ENCODE measurements around the gene C2orf81. TPM values are rescaled to one million over a fixed set of nuclear protein-coding genes. Genes with fewer than 3 reads are reported as not detected.
A peak's percentile ranks its signal among the peaks of the same experiment; 100 is the strongest.

The C2orf81 gene
- total RNA-seq, 1 donor from 2014 or later, result 1.6 TPM

DNA sequence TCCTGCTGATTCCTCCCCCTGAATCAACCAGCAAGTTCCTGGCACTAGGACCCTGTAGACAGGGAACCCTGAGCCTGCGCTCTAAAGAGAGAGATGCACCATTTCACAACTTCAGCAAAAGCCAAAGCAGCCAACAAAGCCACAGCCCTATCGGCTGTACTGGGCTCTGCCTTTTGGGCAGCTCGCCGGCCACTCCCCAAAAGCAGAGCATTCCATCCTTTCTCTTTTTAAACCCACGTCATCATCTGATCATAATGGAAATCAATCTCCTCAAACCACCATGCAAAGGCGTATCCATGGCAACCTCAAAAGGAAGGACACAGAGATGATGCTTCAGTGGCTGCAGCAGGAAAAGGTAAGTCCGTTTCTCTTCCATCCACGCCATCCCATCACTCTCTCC, 36.0 kb downstream of the C2orf81 start:
- DNase-seq (ENCODE audit: low spot score), result no peak
- H3K27ac Mint-ChIP-seq, result no peak overlapping the region
- H3K4me1 Mint-ChIP-seq (ENCODE audit: low read depth), result peaks cover 5% of the 10 kb centered on the region
- intact Hi-C loops (cut with micrococcal nuclease), result no loop called here
- H3K4me3 Mint-ChIP-seq (ENCODE audit: low read depth), result no peak overlapping the region
- no peaks in the 10 kb centered on the region for H3K27me3 Mint-ChIP-seq (ENCODE audit: low read depth)
- no peaks in the 10 kb centered on the region for H3K9me3 Mint-ChIP-seq
- no peaks in the 10 kb centered on the region for H3K36me3 Mint-ChIP-seq (ENCODE audit: low read depth)

DNA sequence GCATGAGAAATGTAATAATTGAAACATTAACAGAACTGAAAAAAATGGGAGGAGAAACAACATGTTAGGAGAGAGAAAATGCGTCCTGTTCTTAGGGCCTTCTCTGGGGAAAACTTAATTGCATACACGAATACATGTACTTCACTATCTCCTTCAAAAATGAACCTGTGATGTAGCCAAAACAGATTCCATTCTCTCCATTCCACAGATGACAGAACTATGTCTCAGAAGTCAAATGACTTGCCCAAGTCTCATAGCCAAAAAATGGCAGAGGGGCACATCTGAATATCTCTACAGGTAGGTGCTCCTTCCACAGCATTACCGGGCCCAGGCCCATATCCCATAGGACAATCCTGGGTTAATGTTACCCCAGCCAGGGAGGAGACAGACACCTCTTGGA, 37.4 kb downstream of the C2orf81 start:
- Mint-ChIP-seq H3K9me3 (no peaks in the 10 kb centered on the region), H3K4me1 (ENCODE audit: low read depth) (peaks cover 11% of the 10 kb centered on the region), H3K27ac (no peak overlapping the region), H3K27me3 (ENCODE audit: low read depth) (no peaks in the 10 kb centered on the region), H3K4me3 (ENCODE audit: low read depth) (no peak overlapping the region), H3K36me3 (ENCODE audit: low read depth) (no peaks in the 10 kb centered on the region)
- DNase-seq (ENCODE audit: low spot score), result no peak
- intact Hi-C loops (cut with micrococcal nuclease), result no loop called here

DNA sequence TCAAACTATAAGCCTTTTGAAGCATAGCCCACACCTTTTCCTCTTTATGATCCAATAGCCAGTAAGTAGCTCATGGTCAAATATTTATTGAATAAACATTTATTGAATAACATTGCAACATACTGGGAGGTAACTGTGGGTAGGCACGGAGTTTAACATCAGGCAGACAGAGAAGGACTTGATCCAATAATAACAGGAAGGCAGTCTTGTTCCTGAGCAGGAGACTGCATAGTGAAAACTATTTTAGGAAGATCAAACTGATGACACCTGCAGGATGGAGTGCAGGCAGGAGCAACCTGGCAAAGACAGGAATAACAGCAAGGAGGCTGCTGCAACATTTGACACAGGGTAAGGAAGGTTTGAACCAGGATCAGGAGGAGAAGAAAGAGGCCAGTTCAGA, 38.2 kb downstream of the C2orf81 start:
- H3K27ac Mint-ChIP-seq, result no peak overlapping the region
- no peaks in the 10 kb centered on the region for H3K27me3 Mint-ChIP-seq (ENCODE audit: low read depth)
- no peak for DNase-seq (ENCODE audit: low spot score)
- intact Hi-C loops (cut with micrococcal nuclease), result no loop called here
- H3K4me1 Mint-ChIP-seq (ENCODE audit: low read depth), result peaks cover 13% of the 10 kb centered on the region
- H3K4me3 Mint-ChIP-seq (ENCODE audit: low read depth), result no peak overlapping the region
- H3K9me3 Mint-ChIP-seq, result no peaks in the 10 kb centered on the region
- no peaks in the 10 kb centered on the region for H3K36me3 Mint-ChIP-seq (ENCODE audit: low read depth)

DNA sequence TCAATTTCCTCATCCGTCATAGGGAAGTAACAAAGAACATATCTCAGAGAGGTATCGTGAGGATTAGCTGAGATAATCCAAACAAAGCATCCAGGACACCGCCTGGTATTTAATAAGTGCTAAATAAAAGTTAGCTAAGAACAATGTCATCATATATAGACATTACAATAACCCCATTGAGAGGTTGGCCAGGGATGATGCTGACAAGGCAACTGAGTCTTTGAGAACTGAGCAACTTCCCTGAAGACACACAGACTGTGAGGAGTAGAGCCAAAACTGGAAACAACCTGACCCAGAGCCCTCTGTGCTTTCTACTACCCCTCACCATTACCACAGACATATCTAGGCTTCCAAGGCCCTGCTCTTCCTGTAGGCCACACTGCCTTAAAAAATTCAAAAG, 39.7 kb downstream of the C2orf81 start:
- H3K27me3 Mint-ChIP-seq (ENCODE audit: low read depth), result no peaks in the 10 kb centered on the region
- intact Hi-C loops (cut with micrococcal nuclease), result no loop called here
- H3K9me3 Mint-ChIP-seq, result no peaks in the 10 kb centered on the region
- H3K36me3 Mint-ChIP-seq (ENCODE audit: low read depth), result peaks cover 12% of the 10 kb centered on the region
- no peak overlapping the region for H3K27ac Mint-ChIP-seq
- DNase-seq (ENCODE audit: low spot score), result no peak
- no peak overlapping the region for H3K4me3 Mint-ChIP-seq (ENCODE audit: low read depth)
- H3K4me1 Mint-ChIP-seq (ENCODE audit: low read depth), result peaks cover 13% of the 10 kb centered on the region

DNA sequence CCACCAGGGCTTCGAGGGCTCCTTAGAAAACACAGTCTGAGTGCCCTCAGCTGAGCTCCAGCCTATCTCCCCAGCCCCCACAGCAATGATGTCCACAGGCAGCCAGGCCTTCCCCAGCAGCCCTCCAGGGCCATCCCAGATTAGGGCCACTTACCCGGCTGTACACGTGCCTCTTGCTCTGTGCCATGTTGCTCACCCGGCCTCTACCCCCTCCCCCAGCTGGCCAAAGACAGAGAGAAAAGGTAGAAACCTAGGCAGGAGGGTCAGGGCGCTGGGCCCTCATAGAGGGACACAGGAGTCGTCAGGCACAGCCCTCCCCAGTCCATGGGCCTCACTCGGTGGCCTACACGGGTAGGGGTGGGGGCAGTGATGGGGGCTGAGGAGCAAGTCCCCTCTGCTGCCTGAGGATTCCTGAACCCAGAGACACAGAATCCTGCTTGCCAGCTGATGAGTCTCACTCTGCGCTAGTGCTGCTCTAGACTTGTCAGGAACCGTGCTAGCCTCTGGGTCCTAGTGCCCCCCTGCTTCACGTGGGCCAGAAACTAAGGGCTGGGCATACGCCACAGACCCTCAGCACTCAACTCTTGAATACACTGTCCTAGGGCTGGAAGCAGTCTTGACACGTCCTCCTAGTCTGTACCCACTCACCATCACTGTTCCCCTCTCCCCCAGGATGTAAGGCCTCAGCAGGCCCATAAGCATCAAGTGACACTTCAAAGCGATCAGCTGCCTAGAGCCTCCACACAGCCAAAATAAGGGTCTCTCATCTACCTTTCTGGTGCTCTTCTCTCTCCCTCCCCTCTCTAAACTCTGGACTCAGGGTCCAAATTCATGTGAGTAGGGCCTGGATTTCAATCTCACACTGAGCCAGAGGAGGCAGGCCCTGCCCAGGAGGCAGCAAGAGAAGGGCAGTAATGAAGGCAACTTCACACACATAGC, 41.3 kb downstream of the C2orf81 start, which contains the start of gene DCTN1:
Gene DCTN1 (minus strand): TSS at position 461 of the 939 bp plus-strand sequence. CDS start 274 bp downstream, at position 187.
- DNase-seq (ENCODE audit: low spot score), result no peak

DNA sequence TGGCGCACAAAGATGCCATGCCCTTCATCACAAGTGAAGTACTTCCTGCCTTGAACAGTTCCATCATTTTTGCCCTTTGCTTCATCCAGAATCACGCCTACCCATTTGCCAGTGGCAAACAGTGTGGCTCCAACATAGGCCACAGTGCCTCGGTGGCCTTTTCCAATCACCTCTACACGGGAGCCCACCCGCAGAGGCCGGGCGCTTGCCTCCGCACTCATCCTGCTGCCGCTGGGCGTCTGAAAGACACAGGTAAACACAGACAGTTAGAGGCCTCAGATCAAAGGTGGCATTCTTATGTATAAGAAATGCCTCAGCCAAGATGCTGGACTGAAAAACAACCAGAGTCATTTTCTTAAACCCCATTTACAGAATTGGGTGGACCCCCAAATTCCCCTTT, 43.4 kb downstream of the C2orf81 start:
- intact Hi-C loops (cut with micrococcal nuclease), result no loop called here
- DNase-seq (ENCODE audit: low spot score), result no peak
- no peak overlapping the region for H3K4me3 Mint-ChIP-seq (ENCODE audit: low read depth)
- H3K9me3 Mint-ChIP-seq, result no peaks in the 10 kb centered on the region
- H3K27me3 Mint-ChIP-seq (ENCODE audit: low read depth), result no peaks in the 10 kb centered on the region
- H3K4me1 Mint-ChIP-seq (ENCODE audit: low read depth), result peaks cover 13% of the 10 kb centered on the region
- peaks cover 16% of the 10 kb centered on the region for H3K36me3 Mint-ChIP-seq (ENCODE audit: low read depth)
- H3K27ac Mint-ChIP-seq, result no peak overlapping the region

More for the DNA sequence above, 41.3 kb downstream of the C2orf81 start, which contains the start of gene DCTN1:
- intact Hi-C loops (cut with micrococcal nuclease), result no loop called here
- Mint-ChIP-seq H3K4me1 (ENCODE audit: low read depth) (peaks cover 13% of the 10 kb centered on the region), H3K9me3 (no peaks in the 10 kb centered on the region), H3K36me3 (ENCODE audit: low read depth) (peaks cover 16% of the 10 kb centered on the region), H3K4me3 (ENCODE audit: low read depth) (no peak within 1 kb of the TSS), H3K27ac (peak within 1 kb of the TSS; percentile 6), H3K27me3 (ENCODE audit: low read depth) (no peaks in the 10 kb centered on the region)

DNA sequence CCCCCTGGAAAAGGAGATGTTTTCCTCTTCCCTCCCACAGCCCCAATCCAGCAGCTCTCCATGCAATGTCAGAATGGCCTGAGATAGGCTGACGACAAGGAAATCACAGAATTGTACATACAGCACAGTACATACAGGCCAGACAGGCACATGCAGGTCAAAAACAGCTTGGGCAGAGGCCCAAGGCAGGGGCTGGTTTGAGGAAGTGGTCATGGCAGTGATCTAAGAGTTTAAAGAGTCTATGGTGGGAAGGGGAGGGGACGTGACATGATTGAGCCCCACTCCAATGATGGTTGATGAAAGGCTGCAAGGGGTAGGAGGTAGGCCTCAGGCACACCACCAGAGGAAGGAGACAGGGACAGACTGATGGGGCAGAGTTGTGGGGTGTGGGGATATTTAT, 45.6 kb downstream of the C2orf81 start:
- H3K4me1 Mint-ChIP-seq (ENCODE audit: low read depth), result peaks cover 11% of the 10 kb centered on the region
- DNase-seq (ENCODE audit: low spot score), result no peak
- no peaks in the 10 kb centered on the region for H3K27me3 Mint-ChIP-seq (ENCODE audit: low read depth)
- H3K4me3 Mint-ChIP-seq (ENCODE audit: low read depth), result no peak overlapping the region
- no peak overlapping the region for H3K27ac Mint-ChIP-seq
- peaks cover 19% of the 10 kb centered on the region for H3K36me3 Mint-ChIP-seq (ENCODE audit: low read depth)
- intact Hi-C loops (cut with micrococcal nuclease), result no loop called here
- H3K9me3 Mint-ChIP-seq, result no peaks in the 10 kb centered on the region

DNA sequence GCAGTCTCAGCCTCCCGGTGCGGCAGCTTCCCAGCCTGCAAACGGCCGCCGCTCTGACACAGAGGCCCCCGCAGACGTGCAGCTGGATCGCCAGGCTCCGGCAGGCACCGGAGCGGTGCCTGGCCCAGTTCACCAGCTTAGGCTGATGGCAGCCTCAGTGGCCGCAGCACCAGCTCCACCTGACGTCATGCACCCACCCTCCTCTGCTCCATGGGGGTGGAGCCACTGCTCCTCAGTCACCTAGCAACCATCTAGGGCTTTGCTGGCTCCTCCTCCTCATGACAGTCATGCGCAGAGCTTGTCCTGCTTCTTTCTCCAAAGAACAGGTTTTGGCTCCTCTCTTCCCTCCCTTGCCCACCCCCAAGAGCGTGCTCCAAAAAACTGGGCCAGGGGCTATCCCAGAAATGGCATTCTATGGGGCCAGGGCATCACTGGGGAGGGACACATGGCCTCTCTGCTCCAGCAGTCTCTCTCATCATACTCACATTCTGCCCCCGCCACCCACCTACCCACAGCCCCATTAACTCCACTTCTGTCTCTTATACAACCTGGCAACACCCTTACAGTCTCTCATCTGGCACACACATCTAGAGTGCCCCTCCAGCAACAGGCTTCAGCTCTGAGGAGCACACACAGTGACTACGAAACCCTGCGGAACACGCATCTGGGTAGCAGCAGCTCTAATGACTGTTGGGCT, 46.8 kb downstream of the C2orf81 start:
- Mint-ChIP-seq H3K27ac (peak overlapping the region; percentile 19), H3K4me3 (ENCODE audit: low read depth) (no peak overlapping the region), H3K36me3 (ENCODE audit: low read depth) (peaks cover 29% of the 10 kb centered on the region), H3K27me3 (ENCODE audit: low read depth) (no peaks in the 10 kb centered on the region), H3K9me3 (no peaks in the 10 kb centered on the region), H3K4me1 (ENCODE audit: low read depth) (peaks cover 2% of the 10 kb centered on the region)
- DNase-seq (ENCODE audit: low spot score), result no peak
- intact Hi-C loops (cut with micrococcal nuclease), result no loop called here

DNA sequence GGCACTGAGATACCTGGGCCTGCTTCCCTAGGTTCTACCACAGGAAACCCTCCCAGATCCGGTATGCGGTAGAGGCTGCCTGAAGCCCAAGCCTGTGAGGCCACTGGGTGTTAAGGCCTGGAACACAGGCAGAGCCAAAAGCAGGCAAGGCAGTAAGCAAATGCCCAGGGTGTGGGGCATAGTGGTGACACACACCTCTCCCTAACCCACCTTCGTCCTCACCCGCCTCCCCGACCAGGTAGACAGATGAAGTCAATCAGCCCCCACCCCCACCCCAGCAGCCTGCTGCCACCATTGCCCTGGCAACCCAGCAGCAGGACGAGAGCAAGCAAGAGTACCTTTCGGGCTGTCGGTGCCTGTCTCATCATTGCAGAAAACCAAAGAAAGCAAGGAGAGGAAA, 47.4 kb downstream of the C2orf81 start:
- no peak overlapping the region for H3K27ac Mint-ChIP-seq
- intact Hi-C loops (cut with micrococcal nuclease), result no loop called here
- H3K36me3 Mint-ChIP-seq (ENCODE audit: low read depth), result peaks cover 33% of the 10 kb centered on the region

DNA sequence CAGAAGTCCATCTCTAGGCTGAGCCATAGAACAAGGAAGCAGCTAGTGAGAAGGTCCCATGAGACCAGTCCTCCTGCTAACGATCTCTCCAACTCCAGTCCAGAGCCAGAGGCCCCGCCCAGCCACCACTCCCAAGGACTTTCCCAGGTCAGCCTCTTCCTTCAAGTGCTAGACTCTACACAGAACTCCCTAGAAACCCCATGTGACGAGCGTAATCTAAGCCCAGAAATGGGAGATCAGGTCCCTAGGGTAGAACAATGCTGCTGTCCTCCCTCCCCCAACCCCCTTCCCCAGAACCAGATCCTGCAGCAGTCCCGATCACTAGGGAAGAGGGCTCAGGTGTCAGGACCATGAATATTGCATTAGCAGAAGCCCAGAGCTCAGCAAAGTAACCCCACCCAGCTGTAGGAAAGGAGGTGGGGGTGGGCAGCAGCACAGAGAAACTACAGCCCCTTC, 48.2 kb downstream of the C2orf81 start:
- H3K36me3 Mint-ChIP-seq (ENCODE audit: low read depth), result peaks cover 40% of the 10 kb centered on the region

More for the DNA sequence above, 47.4 kb downstream of the C2orf81 start:
- Mint-ChIP-seq H3K4me3 (ENCODE audit: low read depth) (no peak overlapping the region), H3K9me3 (no peaks in the 10 kb centered on the region), H3K4me1 (ENCODE audit: low read depth) (peaks cover 2% of the 10 kb centered on the region), H3K27me3 (ENCODE audit: low read depth) (no peaks in the 10 kb centered on the region)
- DNase-seq (ENCODE audit: low spot score), result no peak

DNA sequence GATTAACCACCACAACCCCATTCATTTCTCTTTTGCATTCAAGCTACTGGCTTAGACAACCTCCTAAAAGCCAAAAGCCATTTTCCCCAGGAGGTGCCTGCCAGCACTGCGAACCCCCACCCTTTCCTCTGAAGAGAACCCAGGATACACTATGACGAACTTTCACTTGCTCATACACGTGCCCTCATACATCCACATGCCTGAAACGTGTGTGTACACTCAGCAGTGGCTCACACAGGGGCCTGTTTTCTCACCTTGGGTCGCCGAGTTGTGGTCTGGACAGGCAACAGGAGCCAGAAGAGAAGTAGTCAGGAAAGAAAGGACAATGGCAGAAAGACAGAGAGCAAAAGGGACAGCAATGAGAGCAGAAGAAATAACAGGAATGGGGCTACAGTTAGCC, 48.7 kb downstream of the C2orf81 start:
- no peaks in the 10 kb centered on the region for H3K27me3 Mint-ChIP-seq (ENCODE audit: low read depth)
- H3K9me3 Mint-ChIP-seq, result no peaks in the 10 kb centered on the region
- no peaks in the 10 kb centered on the region for H3K4me1 Mint-ChIP-seq (ENCODE audit: low read depth)
- H3K36me3 Mint-ChIP-seq (ENCODE audit: low read depth), result peaks cover 42% of the 10 kb centered on the region
- DNase-seq (ENCODE audit: low spot score), result no peak
- H3K27ac Mint-ChIP-seq, result no peak overlapping the region
- H3K4me3 Mint-ChIP-seq (ENCODE audit: low read depth), result no peak overlapping the region
- intact Hi-C loops (cut with micrococcal nuclease), result no loop called here

More for the DNA sequence above, 48.2 kb downstream of the C2orf81 start:
- Mint-ChIP-seq H3K9me3 (no peaks in the 10 kb centered on the region), H3K4me3 (ENCODE audit: low read depth) (no peak overlapping the region), H3K27ac (no peak overlapping the region), H3K4me1 (ENCODE audit: low read depth) (no peaks in the 10 kb centered on the region), H3K27me3 (ENCODE audit: low read depth) (no peaks in the 10 kb centered on the region)
- DNase-seq (ENCODE audit: low spot score), result no peak
- intact Hi-C loops (cut with micrococcal nuclease), result no loop called here

DNA sequence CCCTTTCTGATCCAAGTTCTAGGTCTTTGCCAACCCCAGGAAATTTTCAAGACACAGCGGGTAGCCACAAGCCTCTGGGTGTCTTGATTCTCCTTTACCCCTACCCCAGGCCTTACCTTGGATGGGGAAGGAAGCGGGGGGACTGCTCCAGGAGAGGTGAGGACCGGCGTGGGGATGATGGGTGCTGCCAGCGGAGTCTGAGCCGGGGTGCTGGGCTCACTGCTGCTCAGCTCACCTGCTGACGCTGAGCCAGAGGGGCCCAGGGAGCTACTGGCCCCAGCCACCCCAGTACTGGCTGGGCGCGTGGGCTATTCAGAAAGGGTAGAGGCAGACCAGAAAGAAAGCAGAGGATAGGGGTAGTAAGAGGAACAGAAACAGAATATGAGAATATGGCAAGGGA, 50.0 kb downstream of the C2orf81 start:
- peaks cover 46% of the 10 kb centered on the region for H3K36me3 Mint-ChIP-seq (ENCODE audit: low read depth)
- no peaks in the 10 kb centered on the region for H3K27me3 Mint-ChIP-seq (ENCODE audit: low read depth)
- no peak overlapping the region for H3K27ac Mint-ChIP-seq
- no peaks in the 10 kb centered on the region for H3K9me3 Mint-ChIP-seq
- DNase-seq (ENCODE audit: low spot score), result no peak
- intact Hi-C loops (cut with micrococcal nuclease), result no loop called here
- no peaks in the 10 kb centered on the region for H3K4me1 Mint-ChIP-seq (ENCODE audit: low read depth)
- H3K4me3 Mint-ChIP-seq (ENCODE audit: low read depth), result no peak overlapping the region

DNA sequence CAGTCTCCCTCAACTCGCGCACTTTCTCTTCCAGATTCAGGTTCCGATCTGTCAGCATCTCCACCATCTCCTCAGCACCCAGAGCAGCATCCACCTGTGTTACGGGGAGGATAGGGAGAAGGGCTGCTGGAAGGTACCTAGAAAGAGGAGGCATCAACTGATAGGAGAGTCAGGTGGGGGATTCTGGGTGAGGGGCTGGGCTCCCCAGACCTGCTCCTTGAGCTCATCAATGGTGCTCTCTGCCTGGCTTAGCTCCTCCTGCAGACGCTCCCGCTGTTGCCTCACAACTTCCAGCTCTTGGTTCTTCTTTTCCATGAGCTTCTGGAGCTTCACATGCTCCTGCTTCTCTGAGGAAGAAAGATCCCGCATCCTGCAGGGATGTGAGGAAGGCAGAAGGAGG, 51.4 kb downstream of the C2orf81 start:
- intact Hi-C loops (cut with micrococcal nuclease), result no loop called here
- Mint-ChIP-seq H3K4me3 (ENCODE audit: low read depth) (no peak overlapping the region), H3K36me3 (ENCODE audit: low read depth) (peaks cover 57% of the 10 kb centered on the region), H3K4me1 (ENCODE audit: low read depth) (no peaks in the 10 kb centered on the region), H3K9me3 (no peaks in the 10 kb centered on the region), H3K27ac (no peak overlapping the region), H3K27me3 (ENCODE audit: low read depth) (no peaks in the 10 kb centered on the region)
- no peak for DNase-seq (ENCODE audit: low spot score)

Measured in activated T-helper 2 cell treated with anti-CD3 and anti-CD28 coated beads, Interferon-gamma antibody, Interleukin-2, Interleukin-4, amounts not matched to agents 10 μg/mL and 5 μg/mL and 100 μg/mL, durations not matched to agents 14 hours and 24 hours and 36 hours (primary cell).